Right lobe of liver (tissue), 4 donors: ENCODE data around the gene C5orf15.

Experiments
- POLR2A ChIP-seq: fragments of 450-650 bp; IDR thresholded peaks from one replicate; pipeline ENCODE4 v1.6.1; 2017; ENCODE audit warnings: antibody characterized with exemption, mild to moderate bottlenecking
- TF ChIP-seq, protein P1 (sequence below), 4 donors: fragments of 200-600 bp in 3 of 4; fragments of 450-650 bp in 1 of 4; IDR thresholded peaks; one replicate each; pipeline versions ENCODE4 v1.5.1 to v1.8.0; 2016 to 2022; ENCODE audit warnings: antibody characterized with exemption in 4 of 4, mild to moderate bottlenecking in 2 of 4
- donor health status: DM: no; HTN: no; CAD: no.
- donor health status: DM: no; HTN: no; CAD: no.
- donor health status: DM: no; HTN: yes; CAD: no.

DNA sequence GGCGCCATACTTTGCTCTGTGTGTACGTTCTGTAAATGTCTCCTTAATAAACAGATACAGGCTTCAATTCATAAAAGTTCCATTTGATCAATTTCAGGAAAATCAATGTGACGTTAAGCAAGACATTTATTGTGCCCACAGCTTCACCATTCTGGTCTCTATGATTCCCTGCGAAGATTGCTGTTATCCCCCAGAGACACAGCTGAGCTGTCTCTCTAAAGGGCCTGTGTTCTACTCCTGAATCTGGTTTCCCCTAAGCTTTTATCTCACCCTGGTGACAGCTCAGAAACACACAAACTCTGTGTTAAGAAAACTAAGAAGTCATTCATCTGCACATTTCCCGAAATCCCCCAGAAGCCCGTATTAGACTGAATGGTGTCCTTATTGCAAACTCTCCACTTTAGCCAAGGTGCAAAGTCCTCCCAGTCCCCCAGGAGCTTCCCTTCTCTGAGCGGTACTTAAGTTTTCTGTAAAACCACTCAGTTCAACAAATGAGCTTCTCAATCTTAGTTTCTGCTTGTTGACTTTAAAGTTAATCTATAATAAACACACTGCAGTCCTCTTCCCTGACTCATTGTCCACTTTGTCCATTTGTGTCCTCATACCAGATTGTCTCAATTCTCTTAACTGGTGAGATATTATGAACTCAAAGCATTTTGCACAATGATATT is 1.4 kb upstream of the C5orf15 start:
- TF ChIP-seq, protein P1, sequence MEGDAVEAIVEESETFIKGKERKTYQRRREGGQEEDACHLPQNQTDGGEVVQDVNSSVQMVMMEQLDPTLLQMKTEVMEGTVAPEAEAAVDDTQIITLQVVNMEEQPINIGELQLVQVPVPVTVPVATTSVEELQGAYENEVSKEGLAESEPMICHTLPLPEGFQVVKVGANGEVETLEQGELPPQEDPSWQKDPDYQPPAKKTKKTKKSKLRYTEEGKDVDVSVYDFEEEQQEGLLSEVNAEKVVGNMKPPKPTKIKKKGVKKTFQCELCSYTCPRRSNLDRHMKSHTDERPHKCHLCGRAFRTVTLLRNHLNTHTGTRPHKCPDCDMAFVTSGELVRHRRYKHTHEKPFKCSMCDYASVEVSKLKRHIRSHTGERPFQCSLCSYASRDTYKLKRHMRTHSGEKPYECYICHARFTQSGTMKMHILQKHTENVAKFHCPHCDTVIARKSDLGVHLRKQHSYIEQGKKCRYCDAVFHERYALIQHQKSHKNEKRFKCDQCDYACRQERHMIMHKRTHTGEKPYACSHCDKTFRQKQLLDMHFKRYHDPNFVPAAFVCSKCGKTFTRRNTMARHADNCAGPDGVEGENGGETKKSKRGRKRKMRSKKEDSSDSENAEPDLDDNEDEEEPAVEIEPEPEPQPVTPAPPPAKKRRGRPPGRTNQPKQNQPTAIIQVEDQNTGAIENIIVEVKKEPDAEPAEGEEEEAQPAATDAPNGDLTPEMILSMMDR (IDR thresholded peaks at IDR 0.05): no peak
- peak; percentile 21 for TF ChIP-seq POLR2A
